ENCODE results near the gene DCTD.

DCTD gene

GRCh38 chr4:182890202-182890601 lies 27.0 kb downstream of the DCTD start:
- DNase-seq (ENCODE audit: low read depth), result no peak

GRCh38 chr4:182888891-182889290 lies 28.3 kb downstream of the DCTD start:
- no peak for DNase-seq (ENCODE audit: low read depth)

GRCh38 chr4:182886768-182887167 lies 30.4 kb downstream of the DCTD start:
- DNase-seq (ENCODE audit: low read depth), result no peak

GRCh38 chr4:182886205-182886604 lies 31.0 kb downstream of the DCTD start:
- DNase-seq (ENCODE audit: low read depth), result no peak

- peak; percentile 82 for DNase-seq (ENCODE audit: low read depth)
Measured at GRCh38 chr4:182885738-182886077, 31.5 kb downstream of the DCTD start.

- DNase-seq (ENCODE audit: low read depth), result peak; percentile 71
Measured at GRCh38 chr4:182885022-182885737, 32.0 kb downstream of the DCTD start.

GRCh38 chr4:182884040-182884439 lies 33.1 kb downstream of the DCTD start:
- no peak for DNase-seq (ENCODE audit: low read depth)

- no peak for DNase-seq (ENCODE audit: low read depth)
Measured at GRCh38 chr4:182883351-182883750, 33.8 kb downstream of the DCTD start.

- no peak for DNase-seq (ENCODE audit: low read depth)
Measured at GRCh38 chr4:182881914-182882313, 35.3 kb downstream of the DCTD start.

GRCh38 chr4:182880387-182881356 lies 36.5 kb downstream of the DCTD start:
- DNase-seq (ENCODE audit: low read depth), result peak; percentile 40

GRCh38 chr4:182879913-182880312 lies 37.3 kb downstream of the DCTD start:
- DNase-seq (ENCODE audit: low read depth), result no peak

GRCh38 chr4:182878633-182879495 lies 38.3 kb downstream of the DCTD start:
- DNase-seq (ENCODE audit: low read depth), result no peak

GRCh38 chr4:182877326-182877883 lies 39.8 kb downstream of the DCTD start:
- DNase-seq (ENCODE audit: low read depth), result no peak

- DNase-seq (ENCODE audit: low read depth), result no peak
Measured at GRCh38 chr4:182876427-182876826, 40.8 kb downstream of the DCTD start.

- no peak for DNase-seq (ENCODE audit: low read depth)
Measured at GRCh38 chr4:182875453-182876405, 41.5 kb downstream of the DCTD start.

- DNase-seq (ENCODE audit: low read depth), result no peak
Measured at GRCh38 chr4:182874797-182875345, 42.3 kb downstream of the DCTD start.

GRCh38 chr4:182874304-182874751 lies 42.9 kb downstream of the DCTD start:
- DNase-seq (ENCODE audit: low read depth), result no peak

- no peak for DNase-seq (ENCODE audit: low read depth)
Measured at GRCh38 chr4:182873726-182874125, 43.5 kb downstream of the DCTD start.

- no peak for DNase-seq (ENCODE audit: low read depth)
Measured at GRCh38 chr4:182873289-182873688, 43.9 kb downstream of the DCTD start.

- no peak for DNase-seq (ENCODE audit: low read depth)
Measured at GRCh38 chr4:182872886-182873285, 44.3 kb downstream of the DCTD start.
